Renal cortical epithelial cell (primary cell): ENCODE measurements around the gene LPP. TPM values are rescaled to one million over a fixed set of nuclear protein-coding genes. Genes with fewer than 3 reads are reported as not detected.

Experiments used
- DNase-seq: peaks from one replicate; pipeline ENCODE4 v3.0.0-alpha.2; 2011; ENCODE audit warnings: low read depth
- total RNA-seq: library from RNA; depleted of rRNA; stranded (reverse); fragments of >200 nt; gene quantifications from 2 replicates; pipeline ENCODE4 v1.2.3, GENCODE V29; 2014

LPP gene
- total RNA-seq, 1 donor from 2014 or later: 95.5 TPM

GRCh38 chr3:188400494-188401243 is 246.7 kb downstream of the LPP start:
- no peak for DNase-seq

- no peak for DNase-seq
Measured at GRCh38 chr3:188401244-188401993, 247.5 kb downstream of the LPP start.

- DNase-seq: no peak
Measured at GRCh38 chr3:188402229-188402628, 248.3 kb downstream of the LPP start.

DNA sequence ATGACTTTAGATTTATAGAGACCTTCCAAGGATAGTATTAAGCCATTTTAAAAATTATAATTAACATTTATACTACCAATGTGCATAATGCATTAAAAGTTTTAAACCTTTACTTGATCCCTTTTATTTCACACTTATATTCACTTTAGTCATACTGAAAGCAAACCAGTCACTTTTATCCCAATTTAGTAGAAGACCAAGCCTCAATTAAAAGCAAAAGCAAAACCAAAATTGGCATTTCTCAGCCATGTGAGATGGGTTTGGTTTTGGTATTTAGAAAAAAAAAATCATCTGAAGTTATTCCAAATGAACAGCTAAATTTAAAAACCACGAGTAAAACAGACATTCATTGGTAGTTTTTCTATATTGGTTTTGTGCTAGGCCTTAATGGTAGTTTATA is 249.4 kb downstream of the LPP start:
- no peak for DNase-seq

DNA sequence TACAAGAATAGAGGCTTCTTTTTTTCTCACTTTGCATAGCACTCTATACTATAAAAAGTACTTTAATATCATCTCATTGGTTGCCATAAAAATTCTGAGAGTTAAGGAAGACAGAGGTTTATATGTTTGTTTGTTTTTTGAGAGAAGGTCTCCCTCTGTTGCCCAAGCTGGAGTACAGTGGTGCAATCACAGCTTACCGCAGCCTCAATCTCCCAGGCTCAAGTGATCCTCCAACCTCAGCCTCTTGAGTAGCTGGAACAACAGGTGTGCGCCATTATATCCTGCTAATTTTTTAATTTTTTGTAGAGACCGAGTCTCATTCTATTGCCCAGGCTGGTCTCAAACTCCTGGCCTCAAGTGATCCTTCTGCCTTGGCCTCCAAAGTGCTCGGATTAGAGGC is 250.2 kb downstream of the LPP start:
- DNase-seq: no peak

GRCh38 chr3:188404701-188405100 is 250.7 kb downstream of the LPP start:
- no peak for DNase-seq

- DNase-seq: no peak
Measured at GRCh38 chr3:188407158-188407880, 253.4 kb downstream of the LPP start.

- no peak for DNase-seq
Measured at GRCh38 chr3:188408831-188409230, 254.9 kb downstream of the LPP start.

DNA sequence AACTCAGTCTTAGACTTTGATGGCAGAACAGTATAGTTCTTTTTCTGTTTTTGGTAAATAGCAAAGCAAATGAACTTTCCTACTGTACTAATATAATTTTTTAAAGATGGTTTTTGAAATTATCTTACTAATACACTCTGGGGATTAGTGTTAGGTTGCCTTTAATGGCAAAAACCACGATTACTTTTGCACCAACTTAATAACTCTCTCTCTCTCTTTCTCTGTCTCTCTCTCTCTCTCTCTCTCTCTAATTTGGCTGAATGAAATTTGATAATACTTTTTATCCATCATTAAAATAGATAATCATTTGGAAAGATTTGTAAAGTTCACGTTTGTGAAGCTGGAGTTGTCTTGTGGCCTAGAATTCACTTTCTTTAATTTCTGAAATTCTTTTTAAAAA is 257.8 kb downstream of the LPP start:
- DNase-seq: no peak

DNA sequence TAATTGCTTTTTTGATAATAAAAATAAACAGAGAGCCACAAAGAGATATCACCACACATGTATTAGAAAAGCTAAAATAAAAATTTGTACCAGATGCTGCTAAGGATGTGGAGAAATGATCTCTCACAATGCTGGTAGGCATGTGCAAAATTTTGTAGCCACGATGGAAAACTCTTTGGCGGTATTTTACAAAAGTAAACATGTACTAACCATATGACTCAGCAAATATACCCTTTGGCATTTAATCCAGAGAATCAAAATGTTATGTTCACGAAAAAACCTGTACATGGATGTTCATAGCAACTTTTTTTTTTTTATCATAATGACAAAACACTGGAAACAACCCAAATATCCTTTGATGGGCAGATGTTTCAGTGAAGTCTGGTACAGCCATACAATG is 261.2 kb downstream of the LPP start:
- DNase-seq: no peak

DNA sequence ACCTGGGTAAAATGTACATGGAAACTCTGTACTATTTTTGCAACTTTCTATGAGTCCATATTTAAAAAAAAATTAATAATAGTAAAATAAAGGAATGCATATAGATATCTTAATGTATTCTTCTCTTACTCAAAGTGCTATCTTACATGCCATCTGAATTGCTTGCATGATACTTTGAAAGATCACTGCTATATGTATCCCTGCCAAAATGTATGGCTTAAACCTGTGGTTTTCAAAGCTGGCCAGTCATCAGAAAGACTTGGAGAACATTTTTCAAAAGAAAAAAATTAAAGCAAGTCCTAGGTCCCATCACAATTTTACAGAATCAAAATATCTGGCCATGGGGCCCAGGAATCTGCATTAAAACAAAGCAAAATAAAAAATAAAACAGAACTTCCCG is 262.1 kb downstream of the LPP start:
- DNase-seq: no peak

DNA sequence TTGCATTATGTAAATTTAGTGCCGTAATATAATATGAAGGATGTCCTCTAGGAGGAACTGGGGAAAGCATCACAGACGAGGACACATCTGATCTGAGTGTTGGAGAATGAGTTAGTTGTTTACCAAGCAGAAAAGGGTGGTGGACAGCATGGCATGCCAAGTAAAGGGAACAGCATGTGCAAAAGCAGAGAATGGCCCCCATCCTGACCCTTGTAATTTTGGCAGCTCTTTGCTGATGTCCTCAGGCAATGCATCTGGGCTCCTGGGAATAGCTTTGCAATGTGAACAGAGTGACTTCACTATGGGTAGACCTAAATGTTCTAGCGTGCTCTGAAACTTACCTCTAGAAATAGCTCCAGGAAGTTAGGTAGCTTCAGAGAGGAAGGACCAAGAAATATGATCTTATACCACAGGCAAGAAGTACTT is 263.3 kb downstream of the LPP start:
- DNase-seq: no peak

GRCh38 chr3:188417766-188418165 is 263.8 kb downstream of the LPP start:
- DNase-seq: no peak

DNA sequence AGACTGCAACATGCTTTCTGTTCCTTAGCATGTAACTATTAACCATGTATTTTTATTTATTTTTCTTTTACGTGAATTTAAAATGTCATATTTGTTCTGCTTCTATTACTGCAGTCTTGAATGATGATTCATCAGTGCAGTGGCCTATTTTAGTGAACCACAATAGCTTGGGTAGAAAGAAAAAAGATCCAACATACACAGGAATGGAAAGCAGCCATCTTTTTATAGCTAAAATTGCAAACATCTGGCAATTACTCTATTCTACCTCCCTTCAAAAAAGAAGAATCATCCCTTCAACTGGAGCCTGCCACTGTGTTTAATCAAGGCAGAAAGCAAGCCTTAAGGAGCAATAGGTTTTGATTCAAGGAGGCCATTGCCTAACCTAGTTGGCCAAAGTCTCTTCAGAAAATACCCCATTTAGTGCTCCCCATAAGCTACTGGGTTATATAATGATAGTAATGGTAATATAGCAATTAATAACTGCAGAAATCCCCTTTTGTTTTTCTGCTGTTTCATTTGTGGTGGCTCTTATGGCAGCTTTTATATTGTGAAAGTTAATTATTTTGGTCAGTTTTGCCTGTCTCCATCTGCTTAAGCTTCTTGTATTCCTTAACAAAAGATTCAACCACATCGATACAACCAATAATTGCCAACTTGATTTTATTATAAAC is 267.3 kb downstream of the LPP start:
- DNase-seq: peak; percentile 77

DNA sequence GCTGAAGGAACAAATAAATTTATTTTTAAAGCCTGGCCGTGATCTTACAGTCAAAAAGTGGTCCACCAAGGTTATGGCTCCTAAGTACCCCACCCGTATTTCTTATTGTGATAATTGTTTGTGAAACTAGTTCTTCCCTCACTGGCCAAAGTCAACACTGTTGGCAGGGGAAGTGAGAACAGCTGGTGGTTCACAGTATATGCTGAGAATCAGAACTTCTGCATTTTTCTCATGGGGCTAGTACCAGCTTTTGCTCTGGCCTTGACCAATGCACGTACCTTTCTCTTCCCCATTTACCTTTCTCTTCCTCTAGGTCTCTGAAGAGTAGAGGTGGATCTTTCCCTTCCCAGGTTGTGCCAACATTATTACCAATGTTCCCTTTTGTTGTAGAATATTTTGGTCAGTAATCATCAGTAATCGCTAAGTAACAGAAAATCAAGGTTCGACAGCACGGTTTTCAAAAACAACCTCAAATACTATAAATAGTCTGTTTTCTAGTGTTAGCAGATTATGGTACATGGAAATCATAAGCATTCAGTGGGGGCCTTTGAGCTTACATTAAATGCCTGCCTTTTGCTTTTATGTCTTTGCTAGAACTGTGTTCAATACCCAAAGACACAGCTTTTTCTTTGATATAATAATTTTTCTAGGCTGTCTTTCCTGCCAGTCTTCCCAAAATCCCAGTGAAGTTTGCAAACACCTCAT is 268.0 kb downstream of the LPP start:
- no peak for DNase-seq

DNA sequence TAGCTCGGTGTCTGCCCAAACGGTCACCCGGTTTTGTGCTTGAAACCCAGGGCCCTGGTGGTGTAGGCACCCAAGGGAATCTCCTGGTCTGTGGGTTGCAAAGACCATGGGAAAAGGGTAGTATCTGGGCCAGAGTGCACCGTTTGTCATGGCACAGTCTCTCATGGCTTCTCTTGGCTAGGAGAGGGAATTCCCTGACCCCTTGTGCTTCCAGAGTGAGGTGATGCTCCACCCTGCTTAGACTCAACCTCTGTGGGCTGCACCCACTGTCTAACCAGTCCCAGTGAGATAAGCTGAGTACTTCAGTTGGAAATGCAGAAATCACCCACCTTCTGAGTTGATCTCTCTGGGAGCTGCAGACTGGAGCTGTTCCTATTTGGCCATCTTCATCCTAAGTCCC is 274.0 kb downstream of the LPP start:
- DNase-seq: peak; percentile 38

DNA sequence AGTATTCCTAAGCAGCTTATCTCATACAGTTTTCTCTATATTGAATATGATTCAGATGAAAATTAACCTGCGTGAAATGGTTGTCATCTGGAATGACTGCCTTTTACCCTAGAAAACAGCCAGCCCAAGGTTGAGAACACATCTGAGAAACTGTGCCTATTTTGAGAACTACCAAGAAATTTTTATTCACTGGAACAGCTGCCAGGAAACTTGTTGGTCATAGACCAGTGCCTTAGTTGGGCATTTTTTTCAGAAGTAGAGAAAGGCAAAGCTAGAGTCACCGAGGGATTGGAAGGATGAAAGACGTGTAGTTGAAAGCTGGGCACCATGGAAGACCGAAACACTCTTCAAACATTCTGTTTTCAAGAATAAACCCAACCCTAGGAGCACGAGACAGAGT is 277.1 kb downstream of the LPP start:
- DNase-seq: peak; percentile 23

GRCh38 chr3:188431553-188431952 is 277.6 kb downstream of the LPP start:
- peak; percentile 81 for DNase-seq

DNA sequence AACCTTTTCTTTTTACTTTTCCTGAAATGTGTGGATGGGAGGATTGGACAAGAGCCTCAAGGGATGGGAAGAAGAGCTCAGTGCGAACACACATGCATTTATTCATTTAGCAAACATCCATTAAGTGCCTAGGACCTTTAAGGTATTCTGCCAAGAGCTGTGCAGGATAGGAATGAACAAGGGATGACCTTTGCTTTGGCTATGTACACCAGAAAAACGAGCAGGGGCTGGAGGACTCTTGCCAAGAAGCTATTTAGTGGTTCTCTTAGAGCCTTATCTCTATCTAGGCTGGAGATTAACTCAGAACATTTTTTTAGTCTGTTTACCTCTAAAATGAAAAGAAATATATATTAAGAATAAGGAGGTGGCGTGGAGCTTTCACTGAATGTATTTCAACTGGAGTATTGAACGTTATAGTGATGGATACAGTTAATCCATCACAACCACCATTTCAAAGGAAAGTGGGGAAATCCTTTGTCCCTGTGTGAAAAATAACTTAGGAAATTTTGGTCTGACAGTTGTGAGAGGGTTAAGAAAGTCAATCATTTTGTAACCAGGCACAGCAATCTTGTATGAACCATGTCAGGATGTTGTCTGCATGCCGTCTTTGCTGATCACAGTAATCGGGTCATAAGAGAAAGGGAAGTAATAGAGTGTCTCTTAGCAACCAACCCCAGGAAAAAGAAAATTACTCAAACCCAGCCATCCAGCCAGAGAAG is 279.0 kb downstream of the LPP start:
- peak; percentile 44 for DNase-seq

DNA sequence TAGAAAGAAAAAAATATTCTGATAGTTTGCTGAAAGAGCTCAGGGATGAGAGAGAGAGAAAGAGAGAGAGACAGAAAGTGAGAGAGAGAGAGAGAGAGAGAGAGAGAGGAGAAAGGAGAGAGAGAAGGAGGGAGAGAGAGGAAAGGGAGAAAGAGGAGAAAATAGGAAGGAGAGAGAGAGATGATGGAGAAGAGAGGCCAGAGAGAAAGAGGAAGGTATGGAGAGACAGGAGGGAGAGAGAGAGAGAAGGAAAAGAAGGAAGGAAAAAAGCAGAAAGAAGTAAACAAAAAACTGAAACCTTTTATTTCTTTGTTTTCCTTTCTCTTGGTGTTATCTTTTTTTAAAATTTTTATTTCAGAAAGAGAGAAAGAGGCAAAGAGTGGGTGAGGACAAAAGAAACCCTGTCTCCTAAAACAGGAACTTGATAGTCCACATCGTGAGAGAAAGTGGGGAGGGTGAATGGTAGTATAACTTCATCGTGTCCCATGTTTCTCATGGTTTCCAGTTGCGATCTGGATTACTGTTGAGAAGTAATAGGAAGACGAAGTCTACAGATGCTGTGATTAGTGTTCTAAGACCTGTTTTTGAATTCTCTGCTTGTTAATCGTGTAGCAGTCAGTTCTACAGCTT is 279.7 kb downstream of the LPP start:
- DNase-seq: no peak
